Measurements from ENCODE around the gene METRN. TPM values are rescaled to one million over a fixed set of nuclear protein-coding genes. Genes with fewer than 3 reads are reported as not detected.
A peak's percentile ranks its signal among the peaks of the same experiment; 100 is the strongest.

Gene METRN
- total and polyA plus RNA-seq, 2 experiments from 2014 or later: 21.6 to 98.1 TPM

DNA sequence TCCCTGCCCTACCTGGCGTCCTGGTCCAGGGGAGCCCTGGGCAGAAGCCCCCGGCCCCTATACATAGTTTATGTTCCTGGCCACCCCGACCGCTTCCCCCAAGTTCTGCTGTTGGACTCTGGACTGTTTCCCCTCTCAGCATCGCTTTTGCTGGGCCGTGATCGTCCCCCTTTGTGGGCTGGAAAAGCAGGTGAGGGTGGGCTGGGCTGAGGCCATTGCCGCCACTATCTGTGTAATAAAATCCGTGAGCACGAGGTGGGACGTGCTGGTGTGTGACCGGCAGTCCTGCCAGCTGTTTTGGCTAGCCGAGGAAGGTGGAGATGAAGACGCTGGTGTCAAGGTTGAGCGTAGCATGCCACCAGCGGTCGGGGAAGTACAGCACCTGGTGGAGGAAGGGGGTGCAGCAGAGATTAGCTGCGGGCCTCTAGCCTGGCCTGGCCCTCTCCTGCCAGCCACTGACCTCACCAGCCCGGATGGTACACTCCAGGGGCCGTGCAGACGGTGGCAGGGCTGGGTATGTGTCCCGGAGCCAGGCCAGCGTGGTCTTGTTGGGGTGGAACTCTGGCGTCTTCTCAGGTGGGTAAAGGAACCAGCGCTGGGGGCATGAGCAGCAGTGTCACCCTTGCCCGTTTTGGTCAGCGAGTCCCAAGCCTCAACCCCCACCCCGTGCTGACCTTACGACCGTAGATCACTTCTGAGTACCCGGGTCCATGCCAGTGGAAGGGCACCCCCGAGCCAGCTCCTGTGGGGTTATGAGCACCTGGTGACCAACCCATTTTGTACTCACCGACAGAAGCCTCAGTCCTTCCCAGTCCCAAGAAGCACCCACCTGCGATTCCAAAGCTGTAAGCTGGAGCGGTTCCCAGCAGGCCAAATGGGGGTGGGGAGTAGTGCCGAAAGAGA lies 32.2 kb upstream of the METRN start:
- Histone ChIP-seq H3K79me2 (ENCODE audit: insufficient read depth) (peaks cover 45% of the 10 kb centered on the region), H3K9ac (peak overlapping the region; percentile 68), H3K27me3 (replicated peaks; ENCODE audit: insufficient read depth) (no peaks in the 10 kb centered on the region), H3K27ac (no peak overlapping the region), H3K36me3 (ENCODE audit: low read depth) (peaks cover 11% of the 10 kb centered on the region; the same call in 1 of the 2 replicates), H3K9me3 (ENCODE audit: low read depth) (no peaks in the 10 kb centered on the region), H3F3A (ENCODE audit: insufficient read depth) (peaks cover 15% of the 10 kb centered on the region; the same call in 1 of the 2 replicates), H3K4me1 (ENCODE audit: insufficient read depth) (peaks cover 15% of the 10 kb centered on the region), H2AFZ (no peak overlapping the region), H4K20me1 (ENCODE audit: insufficient read depth) (no peaks in the 10 kb centered on the region), H3K4me2 (ENCODE audit: unreplicated experiment) (peak overlapping the region; percentile 73), H3K4me3 (peak overlapping the region; percentile 70), H3K9me2 (ENCODE audit: insufficient read depth) (no peaks in the 10 kb centered on the region)
- TF ChIP-seq EZH2 (IDR thresholded peaks at IDR 0.05; ENCODE audit: insufficient read depth, poor library complexity, severe bottlenecking) (no peak), EZH2phosphoT487 (IDR thresholded peaks at IDR 0.05; ENCODE audit: insufficient read depth, low read depth) (no peak)
- no peak for DNase-seq
- in situ Hi-C loops (cut with MboI): no loop called here
- WGBS, 2 experiments (ENCODE audit: low coverage in 1 of 2, low lambda C conversion rate in 2 of 2, missing lambda C conversion rate in 2 of 2): 81 to 83% methylated on average over 36 of the region's 36 CpGs

DNA sequence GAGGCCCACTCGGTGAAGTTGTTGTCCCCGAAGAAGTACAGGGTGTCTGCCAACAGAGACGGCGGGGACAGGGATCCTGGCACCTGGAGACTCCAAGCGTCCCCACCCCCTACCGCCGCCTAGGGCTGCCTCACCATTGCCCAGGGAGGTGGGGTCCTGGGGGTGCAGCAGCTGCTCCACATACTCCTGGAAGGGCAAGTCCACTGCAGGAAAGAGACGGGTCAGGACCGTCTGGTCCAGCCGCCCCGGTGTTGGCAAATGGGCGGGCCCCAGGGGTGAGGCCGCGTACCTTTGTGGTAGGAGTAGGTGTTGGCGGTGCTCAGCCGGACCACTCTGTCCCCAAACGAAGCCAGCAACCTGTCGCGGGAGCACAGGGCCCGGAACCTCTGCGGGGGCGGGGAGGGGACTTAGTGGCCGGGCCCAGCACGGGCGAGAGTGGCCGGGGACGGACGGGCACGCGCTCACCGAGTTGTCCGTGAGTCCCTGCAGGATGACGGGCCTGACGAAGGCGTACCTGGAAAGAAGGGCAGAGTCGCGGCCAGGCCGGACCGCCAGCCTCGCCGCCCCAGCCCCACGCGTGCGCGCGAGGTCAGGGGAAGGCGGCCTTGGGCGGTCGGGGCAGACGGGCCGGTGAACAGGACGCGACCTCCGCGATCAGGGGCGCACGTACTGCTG lies 31.4 kb upstream of the METRN start:
- Histone ChIP-seq H4K20me1 (ENCODE audit: insufficient read depth) (no peaks in the 10 kb centered on the region), H3K4me1 (ENCODE audit: insufficient read depth) (peaks cover 15% of the 10 kb centered on the region), H3K79me2 (ENCODE audit: insufficient read depth) (peaks cover 47% of the 10 kb centered on the region), H3F3A (ENCODE audit: insufficient read depth) (peaks cover 15% of the 10 kb centered on the region; the same call in 1 of the 2 replicates), H3K4me2 (ENCODE audit: unreplicated experiment) (peak overlapping the region; percentile 73), H3K9me2 (ENCODE audit: insufficient read depth) (no peaks in the 10 kb centered on the region), H3K9ac (peak overlapping the region; percentile 68), H3K27ac (peak overlapping the region; percentile 58), H2AFZ (no peak overlapping the region), H3K36me3 (ENCODE audit: low read depth) (peaks cover 11% of the 10 kb centered on the region; the same call in 1 of the 2 replicates), H3K27me3 (replicated peaks; ENCODE audit: insufficient read depth) (no peaks in the 10 kb centered on the region), H3K4me3 (peak overlapping the region; percentile 70), H3K9me3 (ENCODE audit: low read depth) (no peaks in the 10 kb centered on the region)
- DNase-seq: peak; percentile 40
- 10 to 24% methylated on average over 20 to 57 of the region's 57 CpGs for WGBS, 2 experiments (ENCODE audit: low coverage in 1 of 2, low lambda C conversion rate in 2 of 2, missing lambda C conversion rate in 2 of 2)
- in situ Hi-C loops (cut with MboI): no loop called here
- TF ChIP-seq EZH2 (IDR thresholded peaks at IDR 0.05; ENCODE audit: insufficient read depth, poor library complexity, severe bottlenecking) (no peak), EZH2phosphoT487 (IDR thresholded peaks at IDR 0.05; ENCODE audit: insufficient read depth, low read depth) (no peak)

DNA sequence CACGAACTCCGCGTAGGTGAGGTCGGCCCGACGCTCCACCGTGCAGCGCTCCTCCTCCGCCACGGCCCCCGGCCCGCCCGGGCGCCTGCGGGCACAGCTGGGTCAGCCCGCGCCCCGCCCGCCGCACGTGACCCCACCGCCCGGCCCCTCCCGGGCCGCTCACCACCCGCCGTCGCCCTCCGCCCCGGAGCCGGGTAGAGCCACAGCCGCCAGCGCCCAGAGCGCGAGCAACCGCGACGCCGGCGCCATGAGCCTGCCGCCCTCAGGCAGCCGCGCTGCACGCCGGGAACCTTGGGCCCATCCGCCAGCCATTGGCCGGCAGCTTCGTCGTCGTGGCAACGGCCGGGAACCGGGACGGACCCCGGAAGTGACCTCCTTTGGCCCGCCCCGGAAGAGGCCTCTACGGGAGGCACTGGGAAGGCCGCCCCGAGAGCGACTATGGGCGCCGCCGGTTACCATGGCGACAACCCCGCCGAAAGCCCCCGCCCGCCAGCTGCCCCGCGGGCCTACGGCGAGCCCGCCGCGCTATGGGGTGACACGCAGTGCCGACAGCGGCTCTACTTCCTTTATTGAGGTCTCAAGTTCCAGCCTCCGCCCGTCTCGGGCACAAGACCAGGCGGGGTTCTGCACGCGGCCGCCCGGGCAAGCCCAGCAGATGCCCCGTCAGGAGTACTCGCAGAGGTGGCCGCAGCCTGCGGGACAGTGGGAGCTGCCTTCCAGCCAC lies 30.7 kb upstream of the METRN start, which contains the start of gene JMJD8:
Gene JMJD8, minus strand, starts transcription at position 264 of the 724 bp plus-strand sequence. Its CDS starts 15 bp downstream, at position 249.
- no peaks in the 10 kb centered on the region for H3K9me2 ChIP-seq (ENCODE audit: insufficient read depth)
- peak within 1 kb of the TSS; percentile 68 for H3K9ac ChIP-seq
- in situ Hi-C loops (cut with MboI): no loop called here
- no peaks in the 10 kb centered on the region for H3K27me3 ChIP-seq (replicated peaks; ENCODE audit: insufficient read depth)
- peak within 1 kb of the TSS; percentile 58 for H3K27ac ChIP-seq
- WGBS, 2 experiments (ENCODE audit: low coverage in 1 of 2, low lambda C conversion rate in 2 of 2, missing lambda C conversion rate in 2 of 2): 5 to 9% methylated on average over 51 to 67 of the region's 91 CpGs
- H3K4me2 ChIP-seq (ENCODE audit: unreplicated experiment): peak within 1 kb of the TSS; percentile 73
- H2AFZ ChIP-seq: peak within 1 kb of the TSS; percentile 57; the same call in 1 of the 2 replicates
- H3F3A ChIP-seq (ENCODE audit: insufficient read depth): peaks cover 15% of the 10 kb centered on the region; the same call in 1 of the 2 replicates
- peak within 1 kb of the TSS; percentile 70 for H3K4me3 ChIP-seq
- peak; percentile 99 for DNase-seq
- peaks cover 54% of the 10 kb centered on the region for H3K79me2 ChIP-seq (ENCODE audit: insufficient read depth)
- H3K9me3 ChIP-seq (ENCODE audit: low read depth): no peaks in the 10 kb centered on the region
- peaks cover 11% of the 10 kb centered on the region; the same call in 1 of the 2 replicates for H3K36me3 ChIP-seq (ENCODE audit: low read depth)
- peaks cover 16% of the 10 kb centered on the region for H3K4me1 ChIP-seq (ENCODE audit: insufficient read depth)
- TF ChIP-seq EZH2phosphoT487 (IDR thresholded peaks at IDR 0.05; ENCODE audit: insufficient read depth, low read depth) (no peak), EZH2 (IDR thresholded peaks at IDR 0.05; ENCODE audit: insufficient read depth, poor library complexity, severe bottlenecking) (no peak)
- H4K20me1 ChIP-seq (ENCODE audit: insufficient read depth): no peaks in the 10 kb centered on the region
